Loucy (cell line): ENCODE measurements around the gene CLSTN2.

Experiments
- H2AFZ ChIP-seq: fragments of 200-600 bp; sonication (generic); 2 replicates; pipeline ENCODE4 v1.6.0; 2016; ENCODE audit warnings: antibody characterized with exemption, mild to moderate bottlenecking, low read length, moderate library complexity
- H3F3A ChIP-seq: fragments of 200-600 bp; 2 replicates; pipeline ENCODE4 v1.6.0; 2016; ENCODE audit warnings: antibody characterized with exemption, low read depth, mild to moderate bottlenecking
- H3K27me3 ChIP-seq: fragments of 200-600 bp; sonication (generic); 2 replicates; pipeline ENCODE4 v1.6.1; 2014; ENCODE audit warnings: low read length, mild to moderate bottlenecking; ENCODE audit not compliant: insufficient read depth, poor library complexity, severe bottlenecking
- H3K36me3 ChIP-seq: fragments of 200-600 bp; sonication (generic); 2 replicates; pipeline ENCODE4 v1.6.1; 2016; ENCODE audit warnings: low read length; ENCODE audit not compliant: insufficient read depth
- H3K4me1 ChIP-seq: fragments of 200-600 bp; sonication (generic); 2 replicates; pipeline ENCODE4 v1.5.1; 2014; ENCODE audit warnings: low read length, mild to moderate bottlenecking; ENCODE audit not compliant: insufficient read depth, poor library complexity, severe bottlenecking
- H3K4me2 ChIP-seq: fragments of 200-600 bp; sonication (generic); 2 replicates; pipeline ENCODE4 v1.6.0; 2014; ENCODE audit warnings: antibody characterized with exemption, low read length, low read depth, mild to moderate bottlenecking; ENCODE audit not compliant: poor library complexity, severe bottlenecking
- H3K4me3 ChIP-seq: fragments of 200-600 bp; sonication (generic); 2 replicates; pipeline ENCODE4 v1.5.1; 2014; ENCODE audit warnings: low read length, mild to moderate bottlenecking, mixed read lengths; ENCODE audit not compliant: poor library complexity, severe bottlenecking
- H3K79me2 ChIP-seq: fragments of 200-600 bp; sonication (generic); 2 replicates; pipeline ENCODE4 v1.6.1; 2014; ENCODE audit warnings: low read length; ENCODE audit not compliant: insufficient read depth
- H3K9ac ChIP-seq: fragments of 200-600 bp; sonication (generic); 2 replicates; pipeline ENCODE4 v1.6.0; 2014; ENCODE audit warnings: mild to moderate bottlenecking, low read depth, low read length, moderate library complexity; ENCODE audit not compliant: poor library complexity, severe bottlenecking
- H3K9me2 ChIP-seq: fragments of 200-600 bp; sonication (generic); replicated peaks from 2 replicates; pipeline ENCODE4 v1.6.1; 2016; ENCODE audit warnings: low read depth, low read length, mixed read lengths
- H3K9me3 ChIP-seq: fragments of 200-600 bp; sonication (generic); 2 replicates; pipeline ENCODE4 v1.6.1; 2014; ENCODE audit warnings: mild to moderate bottlenecking, antibody characterized with exemption, low read length, low read depth; ENCODE audit not compliant: insufficient read depth
- H4K20me1 ChIP-seq: fragments of 200-600 bp; sonication (generic); 2 replicates; pipeline ENCODE4 v1.6.0; 2014; ENCODE audit warnings: antibody characterized with exemption, low read length, mild to moderate bottlenecking; ENCODE audit not compliant: insufficient read depth, poor library complexity, severe bottlenecking
- EZH2phosphoT487 ChIP-seq: fragments of 200-600 bp; IDR thresholded peaks from 2 replicates; pipeline ENCODE4 v1.6.1; 2018; ENCODE audit warnings: antibody characterized with exemption, mild to moderate bottlenecking, moderate library complexity, borderline replicate concordance
- TF ChIP-seq, protein P1 (sequence below): fragments of 200-600 bp; sonication (generic); conservative IDR thresholded peaks from 2 replicates; pipeline ENCODE4 v1.5.1; 2014; ENCODE audit warnings: mild to moderate bottlenecking, antibody characterized with exemption, low read length

Gene CLSTN2

DNA sequence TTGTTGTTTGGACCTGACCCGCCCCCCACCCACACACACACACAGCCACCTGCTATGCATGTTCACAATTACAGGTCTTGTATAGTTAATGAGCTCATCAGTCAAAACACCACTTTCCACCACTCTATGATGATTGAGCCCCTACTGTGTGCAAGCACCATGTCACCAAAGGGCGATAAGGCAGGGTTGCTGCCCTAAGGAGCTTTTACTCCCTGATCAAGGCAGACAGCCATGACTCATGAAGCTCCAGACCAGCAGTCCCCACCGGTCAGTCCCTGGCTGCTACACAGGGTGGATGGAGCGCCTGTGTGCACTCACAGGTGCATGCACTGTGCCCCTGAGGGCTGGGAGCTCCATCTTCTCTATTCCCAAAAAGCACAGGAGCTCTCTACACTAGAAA, 270.6 kb downstream of the CLSTN2 start:
- Histone ChIP-seq H3K4me2 (no peak overlapping the region), H3K9me3 (no peaks in the 10 kb centered on the region), H3K4me3 (no peak overlapping the region), H3K4me1 (no peaks in the 10 kb centered on the region), H3K27me3 (no peaks in the 10 kb centered on the region), H3K36me3 (no peaks in the 10 kb centered on the region), H3K9ac (no peak overlapping the region), H2AFZ (no peak overlapping the region), H3F3A (no peaks in the 10 kb centered on the region), H3K9me2 (no peaks in the 10 kb centered on the region), H3K79me2 (no peaks in the 10 kb centered on the region), H4K20me1 (no peaks in the 10 kb centered on the region)
- TF ChIP-seq, protein P1, sequence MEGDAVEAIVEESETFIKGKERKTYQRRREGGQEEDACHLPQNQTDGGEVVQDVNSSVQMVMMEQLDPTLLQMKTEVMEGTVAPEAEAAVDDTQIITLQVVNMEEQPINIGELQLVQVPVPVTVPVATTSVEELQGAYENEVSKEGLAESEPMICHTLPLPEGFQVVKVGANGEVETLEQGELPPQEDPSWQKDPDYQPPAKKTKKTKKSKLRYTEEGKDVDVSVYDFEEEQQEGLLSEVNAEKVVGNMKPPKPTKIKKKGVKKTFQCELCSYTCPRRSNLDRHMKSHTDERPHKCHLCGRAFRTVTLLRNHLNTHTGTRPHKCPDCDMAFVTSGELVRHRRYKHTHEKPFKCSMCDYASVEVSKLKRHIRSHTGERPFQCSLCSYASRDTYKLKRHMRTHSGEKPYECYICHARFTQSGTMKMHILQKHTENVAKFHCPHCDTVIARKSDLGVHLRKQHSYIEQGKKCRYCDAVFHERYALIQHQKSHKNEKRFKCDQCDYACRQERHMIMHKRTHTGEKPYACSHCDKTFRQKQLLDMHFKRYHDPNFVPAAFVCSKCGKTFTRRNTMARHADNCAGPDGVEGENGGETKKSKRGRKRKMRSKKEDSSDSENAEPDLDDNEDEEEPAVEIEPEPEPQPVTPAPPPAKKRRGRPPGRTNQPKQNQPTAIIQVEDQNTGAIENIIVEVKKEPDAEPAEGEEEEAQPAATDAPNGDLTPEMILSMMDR = no peak
- TF ChIP-seq EZH2phosphoT487 = no peak

DNA sequence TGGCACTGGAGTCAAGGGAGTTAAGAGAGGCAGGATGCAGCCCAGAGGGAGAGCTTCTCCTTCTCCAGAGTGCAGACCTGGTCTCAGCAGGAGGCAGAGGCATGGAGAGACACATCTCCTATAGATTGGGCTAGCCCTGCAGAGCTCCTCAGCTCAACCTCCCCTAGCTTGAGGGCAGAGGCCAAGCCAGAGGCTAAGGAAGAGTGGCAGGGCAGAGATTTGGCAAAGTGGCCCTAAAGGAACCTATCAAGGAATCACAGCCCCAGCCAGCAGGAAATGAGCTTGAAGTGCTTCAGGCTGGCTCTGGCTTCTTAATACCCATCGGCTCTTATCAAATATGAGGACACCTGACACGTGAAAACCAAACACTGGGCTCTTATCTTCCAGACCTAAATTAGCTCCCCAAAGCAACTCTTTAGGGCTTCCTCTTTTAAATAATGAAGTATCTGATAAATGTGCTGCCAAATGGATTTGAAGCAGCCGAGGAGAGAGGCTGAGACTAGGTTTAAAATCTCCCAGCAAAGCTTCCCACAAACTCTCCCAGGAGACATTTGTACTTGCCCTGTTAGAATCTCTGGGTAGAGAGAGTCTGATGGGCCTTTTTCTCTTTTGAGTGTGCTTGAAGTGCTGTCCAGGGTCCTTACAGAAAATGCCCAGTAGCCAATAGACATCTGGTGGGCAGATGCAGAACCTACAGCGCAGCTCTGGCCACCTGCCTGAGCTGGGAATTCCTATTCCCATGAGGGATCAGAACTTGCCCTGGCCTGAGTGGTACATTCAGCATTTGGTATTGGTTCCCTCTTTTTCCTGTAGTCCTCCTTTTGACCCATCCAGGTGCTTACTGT, 271.4 kb downstream of the CLSTN2 start:
- H3F3A ChIP-seq = no peaks in the 10 kb centered on the region
- no peak for TF ChIP-seq EZH2phosphoT487
- TF ChIP-seq, protein P1 = no peak; the same call in 1 of the 2 replicates
- no peak overlapping the region for H3K9ac ChIP-seq
- H3K4me1 ChIP-seq = no peaks in the 10 kb centered on the region
- no peaks in the 10 kb centered on the region for H3K9me3 ChIP-seq
- no peaks in the 10 kb centered on the region for H3K27me3 ChIP-seq
- no peaks in the 10 kb centered on the region for H3K9me2 ChIP-seq
- H3K79me2 ChIP-seq = no peaks in the 10 kb centered on the region
- H3K36me3 ChIP-seq = no peaks in the 10 kb centered on the region
- H2AFZ ChIP-seq = no peak overlapping the region
- no peak overlapping the region for H3K4me2 ChIP-seq
- H3K4me3 ChIP-seq = no peak overlapping the region
- H4K20me1 ChIP-seq = no peaks in the 10 kb centered on the region

DNA sequence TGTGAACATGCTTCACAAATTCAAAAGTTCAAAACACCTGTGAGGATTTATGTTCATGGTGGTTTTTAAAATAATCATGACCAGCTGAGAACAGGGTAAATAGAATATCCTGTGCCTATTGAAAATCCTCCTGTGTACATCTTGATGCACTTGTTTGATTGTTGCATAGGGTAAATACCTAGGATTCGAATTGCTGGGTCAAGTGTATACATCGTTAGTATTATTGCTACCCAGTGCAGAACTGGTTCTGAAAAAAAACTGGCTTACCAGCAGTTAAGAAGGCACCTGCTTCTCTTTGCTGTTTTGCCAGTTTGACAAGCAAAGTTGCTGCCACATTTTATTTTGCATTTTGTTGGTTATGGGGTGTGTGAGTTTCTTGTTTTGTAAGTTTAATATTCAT, 272.6 kb downstream of the CLSTN2 start:
- Histone ChIP-seq H3K79me2 (no peaks in the 10 kb centered on the region), H4K20me1 (no peaks in the 10 kb centered on the region), H3K36me3 (no peaks in the 10 kb centered on the region), H3K4me1 (no peaks in the 10 kb centered on the region), H2AFZ (no peak overlapping the region), H3K27me3 (no peaks in the 10 kb centered on the region), H3K4me2 (no peak overlapping the region), H3K9me3 (no peaks in the 10 kb centered on the region), H3K9me2 (no peaks in the 10 kb centered on the region), H3K4me3 (no peak overlapping the region), H3F3A (no peaks in the 10 kb centered on the region), H3K9ac (no peak overlapping the region)
- TF ChIP-seq EZH2phosphoT487 = no peak
- TF ChIP-seq, protein P1 = no peak
